GM13977 (cell line): ENCODE data around the gene CDH24.

ENCODE experiments used
- DNase-seq: peaks from one replicate; pipeline ENCODE4 v3.0.0; 2012; ENCODE audit warnings: low spot score
- CTCF ChIP-seq: IDR thresholded peaks from 2 replicates; pipeline ENCODE4 v1.5.1; 2012; ENCODE audit warnings: mild to moderate bottlenecking, control low read depth; ENCODE audit not compliant: insufficient read depth; ENCODE audit errors: extremely low read depth, missing control alignments
- in situ Hi-C: fragments of 300-500 bp; cut with MboI; formaldehyde crosslinking; loops from one replicate; pipeline ENCODE4 v1.12.0; 2022; ENCODE audit warnings: low sequenced_read_pairs, low pct_unique_long_range_greater_than_20kb, mixed read lengths, inconsistent platforms; ENCODE audit not compliant: unreplicated experiment

Gene CDH24

GRCh38 chr14:23028799-23029198 is 28.5 kb downstream of the CDH24 start:
- in situ Hi-C loops = no loop called here
- DNase-seq = no peak
- no peak for TF ChIP-seq CTCF

DNA sequence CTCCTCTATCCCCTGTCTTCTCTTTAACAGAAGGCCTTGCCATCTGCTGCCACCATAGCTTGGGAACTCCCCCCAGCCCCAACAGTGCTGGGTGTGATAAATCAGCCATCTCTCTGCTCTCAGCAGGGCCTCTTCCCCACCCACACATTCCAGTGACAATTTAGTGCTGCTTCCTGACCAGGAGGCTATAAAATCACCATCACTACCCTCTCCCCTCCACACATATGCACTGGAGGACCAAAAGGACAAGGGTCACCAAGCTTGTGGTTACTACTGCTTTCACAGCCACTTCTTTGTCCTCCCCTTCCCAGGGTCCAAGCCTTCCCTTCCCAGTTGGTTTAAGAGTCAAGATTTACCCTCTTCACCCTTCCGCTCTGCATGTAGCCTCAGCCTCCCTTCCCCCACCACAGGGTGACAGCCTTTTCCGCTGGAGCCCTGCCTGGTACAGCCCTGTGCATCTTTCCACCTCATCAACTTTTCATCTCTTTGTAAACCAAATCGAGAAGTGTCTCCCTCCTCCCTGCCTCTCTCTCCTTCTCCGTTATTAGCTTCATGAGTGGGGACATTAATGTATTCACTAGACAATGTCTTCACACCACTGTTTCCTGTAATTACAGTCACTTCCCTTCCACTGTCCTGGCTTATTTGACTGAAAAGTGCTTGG is 32.0 kb downstream of the CDH24 start:
- DNase-seq = no peak
- no peak for TF ChIP-seq CTCF
- in situ Hi-C loops = no loop called here

DNA sequence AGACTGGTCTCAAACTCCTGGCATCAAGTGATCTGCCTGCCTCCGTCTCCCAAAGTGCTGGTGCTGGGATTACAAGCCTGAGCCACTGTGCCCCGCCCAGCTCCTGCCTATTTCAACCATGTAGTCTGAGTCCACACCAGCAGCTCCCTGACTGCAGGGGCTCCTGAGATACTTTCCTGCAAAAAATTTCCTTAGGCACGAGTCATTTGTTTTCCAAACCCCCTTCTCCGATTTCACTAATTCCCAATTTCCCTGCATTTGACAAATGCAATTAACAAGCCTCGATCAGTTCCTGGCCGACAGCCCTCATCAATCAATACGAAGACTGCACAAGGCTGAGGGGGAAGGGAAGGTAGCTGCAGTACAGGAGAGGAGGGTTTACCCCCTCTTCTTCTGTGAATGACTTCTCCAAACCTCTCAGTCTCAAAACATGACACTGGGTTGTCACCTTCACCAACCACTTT is 32.7 kb downstream of the CDH24 start:
- DNase-seq = no peak
- in situ Hi-C loops = no loop called here
- TF ChIP-seq CTCF = no peak

DNA sequence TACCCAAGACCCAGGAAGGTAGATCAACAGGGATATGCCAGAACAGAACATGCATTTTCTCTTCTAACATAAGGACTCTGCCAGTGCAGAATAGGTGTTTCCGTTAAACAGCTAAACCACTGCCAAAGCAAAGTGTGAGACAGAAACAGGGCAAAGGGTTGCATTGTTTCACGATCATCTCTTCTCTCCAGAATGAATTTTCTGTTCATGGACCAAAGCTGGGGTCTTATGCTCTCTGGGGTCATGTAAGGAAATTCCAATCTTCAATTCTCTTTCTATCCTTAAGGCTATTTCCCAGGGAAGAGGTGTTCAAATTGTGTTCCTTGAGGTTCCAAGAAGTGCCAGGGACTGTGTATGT is 33.5 kb downstream of the CDH24 start:
- in situ Hi-C loops = no loop called here
- TF ChIP-seq CTCF = no peak
- no peak for DNase-seq

- in situ Hi-C loops = no loop called here
- no peak for TF ChIP-seq CTCF
- DNase-seq = no peak
These were observed 34.1 kb downstream of the CDH24 start for GRCh38 chr14:23023022-23023794.

DNA sequence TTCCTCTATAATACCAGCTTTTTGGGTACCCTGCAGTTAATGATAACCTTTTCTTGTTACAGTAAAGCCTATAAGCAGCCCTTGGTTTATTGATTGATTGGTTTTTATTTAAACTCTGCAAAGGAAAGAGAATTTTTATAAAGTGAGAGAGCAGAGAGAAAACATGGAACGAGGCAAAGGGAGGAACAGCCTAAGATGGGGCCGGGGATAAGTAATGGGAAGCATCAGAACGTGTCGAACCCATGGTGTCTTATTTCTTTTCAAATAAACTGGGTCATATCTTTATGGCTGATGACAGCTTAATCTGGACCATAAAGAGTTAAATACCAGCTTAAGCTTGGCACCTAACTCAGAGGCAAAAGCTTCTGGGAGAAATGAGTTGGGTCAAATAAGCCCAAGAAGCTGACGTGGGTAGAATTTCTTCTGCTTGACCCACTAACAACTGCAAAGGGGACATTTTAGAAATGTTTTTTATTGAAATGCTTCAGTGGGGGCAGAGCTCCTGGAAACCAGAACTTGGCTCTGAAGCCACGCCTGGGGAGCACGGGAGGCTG is 35.4 kb downstream of the CDH24 start:
- no peak for TF ChIP-seq CTCF
- DNase-seq = no peak
- in situ Hi-C loops = no loop called here
